Measurements from ENCODE around the gene PTPRM. TPM values are rescaled to one million over a fixed set of nuclear protein-coding genes. Genes with fewer than 3 reads are reported as not detected.

Gene PTPRM
- polyA plus RNA-seq, 1 donor (not counting 4 experiments of a cell fraction or from before 2014, with no cell fraction given), result 54.5 TPM

DNA sequence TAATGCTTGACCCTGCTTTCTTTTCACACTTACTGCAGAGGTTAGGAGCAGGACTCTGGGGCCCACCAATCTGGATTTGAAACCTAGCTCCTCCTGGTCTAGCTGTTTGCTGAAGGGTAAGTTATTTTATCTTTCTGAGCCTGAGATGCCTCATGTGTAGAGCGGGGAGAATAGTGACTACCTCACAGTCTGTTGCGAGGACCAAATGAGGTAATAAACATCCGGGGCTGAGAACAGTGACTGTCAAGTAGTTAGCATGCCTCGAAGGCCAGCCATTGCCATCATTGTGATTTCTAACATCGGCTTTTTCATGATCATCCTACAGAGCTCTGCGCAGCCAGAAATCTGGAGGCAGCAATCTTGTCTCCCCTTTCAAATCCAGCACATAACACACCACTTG, 32.9 kb downstream of the PTPRM start:
- Histone ChIP-seq H3K79me2 (ENCODE audit: control insufficient read depth, insufficient read depth, low read length) (peaks cover 10% of the 10 kb centered on the region), H3K4me2 (ENCODE audit: control insufficient read depth, extremely low read depth, insufficient read depth, low read depth, low read length) (no peak overlapping the region), H3K4me1 (ENCODE audit: control insufficient read depth, extremely low read depth, insufficient read depth, low read length) (no peaks in the 10 kb centered on the region), H4K20me1 (ENCODE audit: control insufficient read depth, extremely low read depth, insufficient read depth, low read length) (peaks cover 2% of the 10 kb centered on the region), H3K9ac (ENCODE audit: control insufficient read depth, extremely low read depth, insufficient read depth, low read length) (no peak overlapping the region), H3K9me3 (ENCODE audit: control insufficient read depth, low read depth, low read length) (no peaks in the 10 kb centered on the region), H3K9me1 (ENCODE audit: control insufficient read depth, extremely low read depth, insufficient read depth, low read length) (no peaks in the 10 kb centered on the region), H3K27me3 (ENCODE audit: control insufficient read depth, extremely low read depth, insufficient read depth, low read length) (no peaks in the 10 kb centered on the region), H3K27ac (ENCODE audit: control insufficient read depth, insufficient read depth, low read length) (no peak overlapping the region), H3K4me3 (ENCODE audit: control insufficient read depth in 2 of 3, extremely low read depth in 1 of 3, insufficient read depth in 2 of 3, low read depth in 1 of 3, low read length in 3 of 3) (no peak overlapping the region), H2AFZ (ENCODE audit: control insufficient read depth, low read length) (no peak overlapping the region), H3K36me3 (ENCODE audit: control insufficient read depth in 2 of 2, extremely low read depth in 1 of 2, insufficient read depth in 2 of 2, low read length in 2 of 2) (no peaks in the 10 kb centered on the region)
- DNase-seq (ENCODE audit: low read depth, low spot score), result no peak
- TF ChIP-seq, protein P1, sequence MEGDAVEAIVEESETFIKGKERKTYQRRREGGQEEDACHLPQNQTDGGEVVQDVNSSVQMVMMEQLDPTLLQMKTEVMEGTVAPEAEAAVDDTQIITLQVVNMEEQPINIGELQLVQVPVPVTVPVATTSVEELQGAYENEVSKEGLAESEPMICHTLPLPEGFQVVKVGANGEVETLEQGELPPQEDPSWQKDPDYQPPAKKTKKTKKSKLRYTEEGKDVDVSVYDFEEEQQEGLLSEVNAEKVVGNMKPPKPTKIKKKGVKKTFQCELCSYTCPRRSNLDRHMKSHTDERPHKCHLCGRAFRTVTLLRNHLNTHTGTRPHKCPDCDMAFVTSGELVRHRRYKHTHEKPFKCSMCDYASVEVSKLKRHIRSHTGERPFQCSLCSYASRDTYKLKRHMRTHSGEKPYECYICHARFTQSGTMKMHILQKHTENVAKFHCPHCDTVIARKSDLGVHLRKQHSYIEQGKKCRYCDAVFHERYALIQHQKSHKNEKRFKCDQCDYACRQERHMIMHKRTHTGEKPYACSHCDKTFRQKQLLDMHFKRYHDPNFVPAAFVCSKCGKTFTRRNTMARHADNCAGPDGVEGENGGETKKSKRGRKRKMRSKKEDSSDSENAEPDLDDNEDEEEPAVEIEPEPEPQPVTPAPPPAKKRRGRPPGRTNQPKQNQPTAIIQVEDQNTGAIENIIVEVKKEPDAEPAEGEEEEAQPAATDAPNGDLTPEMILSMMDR (optimal IDR thresholded peaks at IDR 0.05 in 1 of 3, IDR thresholded peaks at IDR 0.05 in 1 of 3, conservative IDR thresholded peaks at IDR 0.05 in 1 of 3; ENCODE audit: extremely low read depth in 1 of 3, insufficient read depth in 2 of 3, low read length in 3 of 3), result no peak
- TF ChIP-seq EZH2 (IDR thresholded peaks at IDR 0.05; ENCODE audit: low read length), result no peak
- FAIRE-seq, result no peak
- dilution Hi-C loops (cut with MboI; ENCODE audit: extremely low pct_ligation_motif_present, low sequenced_read_pairs), result no loop called here

- no peaks in the 10 kb centered on the region for H3K27me3 ChIP-seq (ENCODE audit: control insufficient read depth, extremely low read depth, insufficient read depth, low read length)
- H4K20me1 ChIP-seq (ENCODE audit: control insufficient read depth, extremely low read depth, insufficient read depth, low read length), result peaks cover 2% of the 10 kb centered on the region
- no peak overlapping the region for H3K4me3 ChIP-seq (ENCODE audit: control insufficient read depth in 2 of 3, extremely low read depth in 1 of 3, insufficient read depth in 2 of 3, low read depth in 1 of 3, low read length in 3 of 3)
- no peaks in the 10 kb centered on the region for H3K4me1 ChIP-seq (ENCODE audit: control insufficient read depth, extremely low read depth, insufficient read depth, low read length)
- H3K9ac ChIP-seq (ENCODE audit: control insufficient read depth, extremely low read depth, insufficient read depth, low read length), result no peak overlapping the region
- H2AFZ ChIP-seq (ENCODE audit: control insufficient read depth, low read length), result no peak overlapping the region
- no peaks in the 10 kb centered on the region for H3K36me3 ChIP-seq (ENCODE audit: control insufficient read depth in 2 of 2, extremely low read depth in 1 of 2, insufficient read depth in 2 of 2, low read length in 2 of 2)
- H3K79me2 ChIP-seq (ENCODE audit: control insufficient read depth, insufficient read depth, low read length), result peaks cover 12% of the 10 kb centered on the region
- TF ChIP-seq EZH2 (IDR thresholded peaks at IDR 0.05; ENCODE audit: low read length), result no peak
- TF ChIP-seq, protein P1 (optimal IDR thresholded peaks at IDR 0.05 in 1 of 3, IDR thresholded peaks at IDR 0.05 in 1 of 3, conservative IDR thresholded peaks at IDR 0.05 in 1 of 3; ENCODE audit: extremely low read depth in 1 of 3, insufficient read depth in 2 of 3, low read length in 3 of 3), result no peak
- FAIRE-seq, result no peak
- H3K4me2 ChIP-seq (ENCODE audit: control insufficient read depth, extremely low read depth, insufficient read depth, low read depth, low read length), result peak overlapping the region; percentile 22
- no peaks in the 10 kb centered on the region for H3K9me1 ChIP-seq (ENCODE audit: control insufficient read depth, extremely low read depth, insufficient read depth, low read length)
- DNase-seq (ENCODE audit: low read depth, low spot score), result no peak
- dilution Hi-C loops (cut with MboI; ENCODE audit: extremely low pct_ligation_motif_present, low sequenced_read_pairs), result no loop called here
- no peak overlapping the region for H3K27ac ChIP-seq (ENCODE audit: control insufficient read depth, insufficient read depth, low read length)
- no peaks in the 10 kb centered on the region for H3K9me3 ChIP-seq (ENCODE audit: control insufficient read depth, low read depth, low read length)
Observed at GRCh38 chr18:7600528-7601245, 33.6 kb downstream of the PTPRM start.
